Uterus (tissue), 4 donors: ENCODE data around the gene SLC22A23. TPM values are rescaled to one million over a fixed set of nuclear protein-coding genes. Genes with fewer than 3 reads are reported as not detected.

Experiments
- DNase-seq, 2 donors: peaks; one replicate each; pipeline ENCODE4 v3.0.0-alpha.2; 2019 to 2020
- H3K27ac ChIP-seq, 2 donors: fragments of 200-600 bp; sonication (generic); 1 replicate in 1 of 2; 2 replicates in 1 of 2; pipeline ENCODE4 v1.5.1; 2016 to 2018
- H3K27me3 ChIP-seq, 2 donors: fragments of 200-600 bp; sonication (generic); one replicate each; pipeline ENCODE4 v1.5.1; 2018 to 2019; ENCODE audit warnings: control low read depth in 1 of 2
- H3K36me3 ChIP-seq, 2 donors: fragments of 200-600 bp; sonication (generic); one replicate each; pipeline ENCODE4 v1.5.1; 2019; ENCODE audit warnings: control low read depth in 1 of 2
- H3K4me1 ChIP-seq, 2 donors: fragments of 200-600 bp; sonication (generic); one replicate each; pipeline ENCODE4 v1.5.1; 2018 to 2019; ENCODE audit warnings: control low read depth in 1 of 2
- H3K4me3 ChIP-seq, 2 donors: fragments of 200-600 bp; sonication (generic); 1 replicate in 1 of 2; 2 replicates in 1 of 2; pipeline ENCODE4 v1.5.1; 2018 to 2019; ENCODE audit warnings: mild to moderate bottlenecking in 1 of 2
- H3K9me3 ChIP-seq, 2 donors: fragments of 200-600 bp; sonication (generic); one replicate each; pipeline ENCODE4 v1.5.1; 2019; ENCODE audit warnings: control low read depth in 1 of 2
- POLR2A ChIP-seq, 2 donors: fragments of 450-650 bp; IDR thresholded peaks; one replicate each; pipeline ENCODE4 v1.6.1; 2016; ENCODE audit warnings: antibody characterized with exemption in 2 of 2, mild to moderate bottlenecking in 1 of 2, moderate library complexity in 1 of 2
- intact Hi-C: fragments of 100-400 bp; cut with DNase I; formaldehyde crosslinking; loops from one replicate; pipeline ENCODE4 v1.15.1; 2023; ENCODE audit warnings: low total_unique reads
- total RNA-seq, 4 donors: library from RNA; depleted of rRNA in 3 of 4; stranded (reverse); fragments of >200 nt in 3 of 4; gene quantifications; one replicate each; pipeline versions ENCODE4 v1.1.0 to v1.2.4, GENCODE V29; 2014 to 2023
- TF ChIP-seq, protein P1 (sequence below), 4 experiments: fragments of 200-600 bp in 2 of 4; fragments of 450-650 bp in 2 of 4; sonication (generic) in 2 of 4; IDR thresholded peaks; one replicate each; pipeline ENCODE4 v1.5.1; 2016 to 2019; ENCODE audit warnings: antibody characterized with exemption in 4 of 4, mild to moderate bottlenecking in 2 of 4, moderate library complexity in 1 of 4
- donor health status: DM: yes; HTN: yes; CAD: no.

Gene SLC22A23
- total RNA-seq, 4 donors from 2014 or later, result 5.4 to 27.6 (median 9.7) TPM

DNA sequence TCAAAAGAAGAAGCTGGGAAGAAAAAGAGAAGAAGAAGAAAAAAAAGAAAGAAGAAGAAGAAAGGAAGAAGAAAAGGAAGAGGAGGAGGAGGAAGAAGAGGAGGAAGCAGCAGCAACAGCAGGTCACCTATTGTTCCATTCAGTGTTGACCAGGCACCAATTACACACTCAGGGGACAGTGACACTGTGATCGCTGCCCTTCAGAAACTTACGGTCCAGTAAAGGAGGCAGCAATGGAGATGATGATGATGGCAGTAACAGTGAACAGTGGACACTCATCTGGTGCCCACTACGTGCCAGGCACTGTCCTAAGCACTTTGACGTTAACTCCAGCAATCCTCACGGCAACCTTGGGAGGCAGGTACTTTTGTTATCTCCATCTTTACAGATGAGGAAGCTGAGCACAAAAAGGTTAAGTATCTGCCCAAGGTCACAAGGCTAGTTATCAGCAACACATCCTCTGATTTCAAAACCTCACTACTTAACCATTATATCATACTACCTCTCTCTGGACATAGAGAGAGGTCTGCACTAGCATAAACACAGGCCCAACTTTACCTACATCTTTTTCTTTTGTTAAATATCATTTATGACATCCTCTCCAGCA, 83.2 kb downstream of the SLC22A23 start:
- H3K27ac ChIP-seq, result no peak overlapping the region
- no peaks in the 10 kb centered on the region for H3K36me3 ChIP-seq
- H3K27me3 ChIP-seq, result no peaks in the 10 kb centered on the region
- DNase-seq, result no peak
- H3K4me1 ChIP-seq, result no peaks in the 10 kb centered on the region
- no peak overlapping the region for H3K4me3 ChIP-seq
- intact Hi-C loops, result no loop called here
- TF ChIP-seq, protein P1, sequence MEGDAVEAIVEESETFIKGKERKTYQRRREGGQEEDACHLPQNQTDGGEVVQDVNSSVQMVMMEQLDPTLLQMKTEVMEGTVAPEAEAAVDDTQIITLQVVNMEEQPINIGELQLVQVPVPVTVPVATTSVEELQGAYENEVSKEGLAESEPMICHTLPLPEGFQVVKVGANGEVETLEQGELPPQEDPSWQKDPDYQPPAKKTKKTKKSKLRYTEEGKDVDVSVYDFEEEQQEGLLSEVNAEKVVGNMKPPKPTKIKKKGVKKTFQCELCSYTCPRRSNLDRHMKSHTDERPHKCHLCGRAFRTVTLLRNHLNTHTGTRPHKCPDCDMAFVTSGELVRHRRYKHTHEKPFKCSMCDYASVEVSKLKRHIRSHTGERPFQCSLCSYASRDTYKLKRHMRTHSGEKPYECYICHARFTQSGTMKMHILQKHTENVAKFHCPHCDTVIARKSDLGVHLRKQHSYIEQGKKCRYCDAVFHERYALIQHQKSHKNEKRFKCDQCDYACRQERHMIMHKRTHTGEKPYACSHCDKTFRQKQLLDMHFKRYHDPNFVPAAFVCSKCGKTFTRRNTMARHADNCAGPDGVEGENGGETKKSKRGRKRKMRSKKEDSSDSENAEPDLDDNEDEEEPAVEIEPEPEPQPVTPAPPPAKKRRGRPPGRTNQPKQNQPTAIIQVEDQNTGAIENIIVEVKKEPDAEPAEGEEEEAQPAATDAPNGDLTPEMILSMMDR (IDR thresholded peaks at IDR 0.05), result no peak
- no peak for TF ChIP-seq POLR2A (IDR thresholded peaks at IDR 0.05)
- no peaks in the 10 kb centered on the region for H3K9me3 ChIP-seq

DNA sequence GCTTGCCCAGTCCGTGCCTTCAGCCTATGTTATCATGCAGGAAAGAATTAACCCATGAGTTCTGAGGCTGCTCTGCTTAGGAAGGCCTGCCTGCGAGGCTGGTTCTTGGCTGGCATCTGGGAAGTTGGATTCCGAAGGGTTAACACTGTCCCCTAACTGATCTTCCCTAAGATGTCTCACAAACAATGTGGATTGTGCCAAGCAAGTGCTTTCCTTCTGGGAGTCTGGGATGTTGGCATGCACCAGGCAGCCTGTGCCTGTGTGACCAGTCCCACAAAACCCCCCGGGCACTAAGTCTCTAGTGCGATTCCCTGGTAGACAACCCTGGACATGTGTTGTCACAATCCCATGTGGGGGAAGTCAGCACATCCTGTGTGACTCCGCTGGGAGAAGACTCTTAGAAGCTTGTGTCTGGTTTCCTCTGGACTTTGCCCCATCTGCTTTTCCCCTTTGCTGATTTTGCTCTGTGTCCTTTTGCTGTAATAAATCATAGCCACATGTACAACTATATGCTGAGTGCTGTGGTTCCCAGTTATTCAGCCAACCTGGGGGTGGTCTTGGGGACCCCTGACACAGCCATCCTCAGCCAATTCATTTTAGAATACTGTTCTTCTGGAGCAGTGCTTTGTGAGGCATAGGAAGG, 83.8 kb downstream of the SLC22A23 start:
- intact Hi-C loops, result no loop called here
- H3K9me3 ChIP-seq, result no peaks in the 10 kb centered on the region
- H3K4me1 ChIP-seq, result no peaks in the 10 kb centered on the region
- TF ChIP-seq POLR2A (IDR thresholded peaks at IDR 0.05), result no peak
- TF ChIP-seq, protein P1 (IDR thresholded peaks at IDR 0.05), result no peak
- H3K27me3 ChIP-seq, result no peaks in the 10 kb centered on the region
- H3K27ac ChIP-seq, result no peak overlapping the region
- DNase-seq, result no peak
- H3K4me3 ChIP-seq, result no peak overlapping the region
- no peaks in the 10 kb centered on the region for H3K36me3 ChIP-seq

DNA sequence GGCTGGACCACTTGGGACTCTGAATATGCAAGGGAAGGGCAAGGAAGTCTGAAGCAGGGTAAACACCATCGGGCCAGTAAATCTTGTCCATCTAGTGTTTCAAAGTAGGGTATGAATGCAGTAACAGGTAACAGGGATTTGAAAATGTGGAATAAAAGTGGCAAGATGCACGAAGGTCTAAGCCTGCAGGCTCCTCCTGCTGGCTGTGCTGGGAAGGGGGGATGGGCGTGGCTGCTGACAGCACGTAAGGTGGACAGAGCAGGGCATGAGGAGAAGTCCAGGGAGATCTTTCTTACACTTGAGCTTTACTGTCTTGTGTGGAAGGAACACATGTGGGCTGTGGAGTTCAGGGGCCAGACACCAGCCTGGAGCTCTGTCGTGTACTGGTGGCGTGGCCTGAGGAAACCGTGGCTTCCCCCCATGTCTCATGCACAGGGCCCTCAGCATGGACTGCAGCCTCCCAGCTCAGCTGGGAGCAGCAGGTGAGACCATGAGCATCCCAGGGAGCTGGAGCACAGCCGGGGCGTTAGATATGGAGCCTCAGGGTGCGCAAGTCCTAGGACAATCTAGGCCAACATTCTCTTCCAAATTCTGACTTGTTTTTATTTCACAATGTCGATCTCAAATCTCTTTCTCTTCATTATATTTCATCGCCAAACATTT, 84.5 kb downstream of the SLC22A23 start:
- no peaks in the 10 kb centered on the region for H3K4me1 ChIP-seq
- no peaks in the 10 kb centered on the region for H3K9me3 ChIP-seq
- no peak overlapping the region for H3K4me3 ChIP-seq
- DNase-seq, result no peak
- no peak overlapping the region for H3K27ac ChIP-seq
- TF ChIP-seq, protein P1 (IDR thresholded peaks at IDR 0.05), result no peak
- no peak for TF ChIP-seq POLR2A (IDR thresholded peaks at IDR 0.05)
- intact Hi-C loops, result no loop called here
- no peaks in the 10 kb centered on the region for H3K27me3 ChIP-seq
- H3K36me3 ChIP-seq, result no peaks in the 10 kb centered on the region

DNA sequence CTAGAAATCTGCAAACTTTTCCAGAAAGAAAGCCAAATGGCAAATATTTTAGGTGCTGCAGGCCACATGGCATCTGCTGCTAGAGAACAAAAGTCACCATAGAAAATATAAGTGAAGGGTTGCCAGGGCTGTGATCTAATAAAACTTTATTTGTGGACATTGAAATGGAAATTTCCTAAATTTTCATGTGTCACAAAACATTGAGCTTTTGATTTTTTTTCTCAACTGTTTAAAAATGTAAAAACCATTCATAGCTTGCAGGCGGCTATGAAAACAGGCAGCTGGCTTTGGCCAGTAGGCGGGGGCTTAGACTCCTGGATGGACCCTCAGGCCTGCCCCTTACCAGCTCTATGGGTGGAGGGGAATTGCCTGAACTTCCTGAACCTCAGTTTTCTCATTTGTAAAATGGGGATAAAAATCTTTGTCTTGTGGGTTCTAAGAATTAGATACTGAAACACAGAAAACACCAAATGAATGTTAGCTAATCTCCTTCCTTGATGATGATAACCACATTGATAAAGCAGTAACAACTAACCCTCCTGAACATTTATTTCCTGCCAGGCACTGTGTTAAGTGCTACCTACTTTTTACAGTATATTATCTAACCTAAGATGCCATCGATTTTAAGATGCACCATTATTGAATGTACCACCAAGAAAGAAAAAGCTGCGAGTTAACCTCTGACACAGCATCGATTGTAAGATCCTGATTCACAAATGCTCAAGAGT, 85.5 kb downstream of the SLC22A23 start:
- Histone ChIP-seq H3K9me3 (no peaks in the 10 kb centered on the region), H3K27me3 (no peaks in the 10 kb centered on the region), H3K27ac (no peak overlapping the region), H3K4me1 (no peaks in the 10 kb centered on the region), H3K4me3 (no peak overlapping the region), H3K36me3 (no peaks in the 10 kb centered on the region)
- no peak for TF ChIP-seq POLR2A (IDR thresholded peaks at IDR 0.05)
- TF ChIP-seq, protein P1 (IDR thresholded peaks at IDR 0.05), result no peak
- intact Hi-C loops, result no loop called here
- DNase-seq, result no peak
